ENCODE data around the gene METAP2. TPM values are rescaled to one million over a fixed set of nuclear protein-coding genes. Genes with fewer than 3 reads are reported as not detected.

Gene METAP2
- total and polyA plus RNA-seq, 2 experiments from 2014 or later, result 55.6 to 64.3 TPM

DNA sequence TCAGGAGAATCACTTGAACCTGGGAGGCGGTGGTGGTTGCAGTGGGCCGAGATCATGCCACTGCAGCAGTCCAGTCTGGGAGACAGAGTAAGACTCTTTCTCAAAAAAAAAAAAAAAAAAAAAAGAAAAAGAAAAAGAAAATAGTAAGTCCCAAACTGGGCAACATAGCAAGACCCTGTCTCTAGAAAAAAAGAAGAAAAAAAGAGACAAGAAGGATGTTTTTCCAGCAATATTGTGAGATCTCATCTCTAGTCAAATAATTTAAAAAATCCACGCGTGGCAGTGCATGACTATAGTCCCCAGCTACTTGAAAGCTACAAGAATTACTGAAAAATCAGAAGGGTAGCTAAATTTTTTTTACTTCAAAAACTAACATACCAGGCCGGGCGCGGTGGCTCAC lies 69.4 kb downstream of the METAP2 start:
- WGBS, 2 experiments (ENCODE audit: low coverage in 1 of 2, low lambda C conversion rate in 2 of 2, missing lambda C conversion rate in 2 of 2), result 95 to 97% methylated on average over 7 of the region's 7 CpGs
- no peaks in the 10 kb centered on the region for H4K20me1 ChIP-seq (ENCODE audit: insufficient read depth)
- in situ Hi-C loops (cut with MboI), result loop anchor here (25.0 kb wide), 1 partner anchor 431 kb away; no protein-coding TSS in a partner anchor

DNA sequence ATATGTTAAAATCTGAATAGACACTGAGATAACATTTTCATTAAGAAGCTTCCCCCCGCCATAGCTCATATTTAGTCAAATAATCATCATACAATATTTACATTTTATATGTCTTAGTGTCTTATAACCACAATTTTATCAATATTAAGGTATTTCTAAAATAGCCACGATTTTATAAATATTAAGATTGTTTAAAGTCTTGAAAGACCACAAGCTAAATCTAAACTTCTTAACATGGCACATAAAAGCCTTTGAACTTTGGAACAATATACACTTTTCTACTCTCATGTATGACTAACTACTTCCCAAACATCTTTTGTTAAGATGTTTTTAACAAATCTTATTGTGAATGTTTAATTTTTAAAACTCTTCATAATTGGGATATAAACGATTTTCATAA lies 70.8 kb downstream of the METAP2 start:
- Histone ChIP-seq H3K27me3 (replicated peaks; ENCODE audit: insufficient read depth) (peaks cover 11% of the 10 kb centered on the region), H3K9ac (no peak overlapping the region), H3K9me3 (ENCODE audit: low read depth) (no peaks in the 10 kb centered on the region), H3F3A (ENCODE audit: insufficient read depth) (peaks cover 4% of the 10 kb centered on the region; the same call in 1 of the 2 replicates), H3K36me3 (ENCODE audit: low read depth) (no peaks in the 10 kb centered on the region), H3K4me1 (ENCODE audit: insufficient read depth) (peaks cover 7% of the 10 kb centered on the region; the same call in 1 of the 2 replicates), H3K79me2 (ENCODE audit: insufficient read depth) (no peaks in the 10 kb centered on the region), H3K27ac (no peak overlapping the region), H2AFZ (no peak overlapping the region), H3K4me2 (ENCODE audit: unreplicated experiment) (no peak overlapping the region), H4K20me1 (ENCODE audit: insufficient read depth) (no peaks in the 10 kb centered on the region), H3K4me3 (no peak overlapping the region), H3K9me2 (ENCODE audit: insufficient read depth) (no peaks in the 10 kb centered on the region)
- DNase-seq, result no peak
- in situ Hi-C loops (cut with MboI), result loop anchor here (25.0 kb wide), 1 partner anchor 432 kb away; no protein-coding TSS in a partner anchor
- 64 to 67% methylated on average over 3 of the region's 3 CpGs for WGBS, 2 experiments (ENCODE audit: low coverage in 1 of 2, low lambda C conversion rate in 2 of 2, missing lambda C conversion rate in 2 of 2)
- TF ChIP-seq EZH2phosphoT487 (IDR thresholded peaks at IDR 0.05; ENCODE audit: insufficient read depth, low read depth), result no peak
- no peak for TF ChIP-seq EZH2 (IDR thresholded peaks at IDR 0.05; ENCODE audit: insufficient read depth, poor library complexity, severe bottlenecking)

More for the DNA sequence above, 69.4 kb downstream of the METAP2 start:
- Histone ChIP-seq H3F3A (ENCODE audit: insufficient read depth) (peaks cover 4% of the 10 kb centered on the region; the same call in 1 of the 2 replicates), H3K27ac (no peak overlapping the region), H3K4me3 (no peak overlapping the region), H3K9ac (no peak overlapping the region), H3K36me3 (ENCODE audit: low read depth) (no peaks in the 10 kb centered on the region), H3K9me3 (ENCODE audit: low read depth) (no peaks in the 10 kb centered on the region), H3K27me3 (replicated peaks; ENCODE audit: insufficient read depth) (0 out of 2 replicates have a peak, but pooled peaks cover 3% of the 10 kb centered on the region), H3K4me2 (ENCODE audit: unreplicated experiment) (no peak overlapping the region), H3K79me2 (ENCODE audit: insufficient read depth) (no peaks in the 10 kb centered on the region), H3K9me2 (ENCODE audit: insufficient read depth) (no peaks in the 10 kb centered on the region), H3K4me1 (ENCODE audit: insufficient read depth) (peaks cover 7% of the 10 kb centered on the region; the same call in 1 of the 2 replicates), H2AFZ (no peak overlapping the region)
- DNase-seq, result no peak
- TF ChIP-seq EZH2phosphoT487 (IDR thresholded peaks at IDR 0.05; ENCODE audit: insufficient read depth, low read depth), result no peak
- no peak for TF ChIP-seq EZH2 (IDR thresholded peaks at IDR 0.05; ENCODE audit: insufficient read depth, poor library complexity, severe bottlenecking)

DNA sequence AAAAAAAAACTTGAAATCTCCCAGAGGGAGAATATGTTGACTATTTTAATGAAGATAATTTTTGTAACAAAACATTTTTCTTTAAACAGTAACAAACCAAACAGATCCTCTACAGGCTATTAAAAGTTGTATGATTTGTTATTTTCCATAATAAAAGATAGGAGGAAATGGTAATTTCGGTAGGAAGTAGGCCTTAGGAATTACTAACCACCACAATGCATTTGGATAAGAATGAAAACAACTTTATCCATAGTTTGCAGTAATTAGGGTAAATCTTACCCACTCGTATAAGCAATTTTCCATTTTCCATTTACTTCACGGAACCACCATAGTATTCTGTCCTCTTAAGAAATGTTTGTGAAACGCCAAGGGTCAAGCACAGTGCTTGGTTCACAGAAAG lies 71.4 kb downstream of the METAP2 start:
- no peaks in the 10 kb centered on the region for H4K20me1 ChIP-seq (ENCODE audit: insufficient read depth)
- H3K4me1 ChIP-seq (ENCODE audit: insufficient read depth), result peaks cover 7% of the 10 kb centered on the region; the same call in 1 of the 2 replicates
- H3K9me3 ChIP-seq (ENCODE audit: low read depth), result no peaks in the 10 kb centered on the region
- H3K4me3 ChIP-seq, result no peak overlapping the region
- WGBS, 2 experiments (ENCODE audit: low coverage in 1 of 2, low lambda C conversion rate in 2 of 2, missing lambda C conversion rate in 2 of 2), result 84 to 90% methylated on average over 4 of the region's 4 CpGs
- peaks cover 12% of the 10 kb centered on the region for H3K27me3 ChIP-seq (replicated peaks; ENCODE audit: insufficient read depth)
- H3K36me3 ChIP-seq (ENCODE audit: low read depth), result no peaks in the 10 kb centered on the region
- H3F3A ChIP-seq (ENCODE audit: insufficient read depth), result peaks cover 4% of the 10 kb centered on the region; the same call in 1 of the 2 replicates
- in situ Hi-C loops (cut with MboI), result loop anchor here (25.0 kb wide), 1 partner anchor 433 kb away; no protein-coding TSS in a partner anchor
- no peak overlapping the region for H3K9ac ChIP-seq
- DNase-seq, result no peak
- no peaks in the 10 kb centered on the region for H3K79me2 ChIP-seq (ENCODE audit: insufficient read depth)
- H2AFZ ChIP-seq, result no peak overlapping the region
- H3K4me2 ChIP-seq (ENCODE audit: unreplicated experiment), result no peak overlapping the region
- H3K27ac ChIP-seq, result no peak overlapping the region
- H3K9me2 ChIP-seq (ENCODE audit: insufficient read depth), result no peaks in the 10 kb centered on the region
- TF ChIP-seq EZH2phosphoT487 (IDR thresholded peaks at IDR 0.05; ENCODE audit: insufficient read depth, low read depth) (no peak), EZH2 (IDR thresholded peaks at IDR 0.05; ENCODE audit: insufficient read depth, poor library complexity, severe bottlenecking) (no peak)

DNA sequence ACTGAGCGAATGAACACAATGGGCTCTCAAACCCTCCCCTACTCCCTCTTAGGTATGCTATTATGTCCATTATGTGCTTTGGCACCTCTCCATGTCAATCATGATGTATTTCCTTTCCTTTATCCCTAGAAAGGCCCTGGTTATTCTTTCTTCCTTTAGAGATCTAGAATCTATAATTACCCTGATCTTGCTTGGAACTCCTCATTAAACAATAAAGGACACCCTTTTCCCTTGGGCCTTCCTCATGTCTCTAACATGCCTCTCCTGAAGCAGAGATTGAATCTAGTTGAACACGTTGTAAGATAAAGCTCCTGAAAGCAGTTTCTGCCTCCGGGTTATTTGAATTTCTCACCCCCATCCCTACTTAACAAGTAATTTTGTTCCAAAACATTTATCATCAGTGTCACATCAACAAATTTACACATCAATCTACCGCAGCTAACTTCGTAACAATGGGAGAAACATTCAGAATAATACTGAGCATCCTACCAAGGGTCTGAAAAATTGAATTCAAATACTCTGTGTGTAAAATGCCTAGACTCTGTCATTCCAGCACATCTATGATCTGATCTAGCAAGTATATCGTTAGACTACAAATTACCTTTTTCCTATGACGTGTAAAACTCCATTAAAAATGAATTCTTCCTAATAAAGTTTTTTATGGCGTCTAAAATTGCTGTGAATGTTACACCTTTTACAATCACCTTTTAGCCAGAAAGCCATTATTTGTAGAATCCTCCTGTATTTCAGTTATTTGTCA lies 72.0 kb downstream of the METAP2 start:
- Histone ChIP-seq H3K36me3 (ENCODE audit: low read depth) (no peaks in the 10 kb centered on the region), H3K9ac (no peak overlapping the region), H3K4me1 (ENCODE audit: insufficient read depth) (peaks cover 7% of the 10 kb centered on the region; the same call in 1 of the 2 replicates), H3K9me3 (ENCODE audit: low read depth) (no peaks in the 10 kb centered on the region), H4K20me1 (ENCODE audit: insufficient read depth) (no peaks in the 10 kb centered on the region), H3K4me3 (no peak overlapping the region), H3K9me2 (ENCODE audit: insufficient read depth) (no peaks in the 10 kb centered on the region), H3K27ac (no peak overlapping the region), H3K79me2 (ENCODE audit: insufficient read depth) (no peaks in the 10 kb centered on the region), H3K27me3 (replicated peaks; ENCODE audit: insufficient read depth) (peaks cover 18% of the 10 kb centered on the region), H3F3A (ENCODE audit: insufficient read depth) (peaks cover 4% of the 10 kb centered on the region; the same call in 1 of the 2 replicates), H3K4me2 (ENCODE audit: unreplicated experiment) (no peak overlapping the region), H2AFZ (no peak overlapping the region)
- 93% methylated on average over 8 of the region's 8 CpGs for WGBS, 2 experiments (ENCODE audit: low coverage in 1 of 2, low lambda C conversion rate in 2 of 2, missing lambda C conversion rate in 2 of 2)
- in situ Hi-C loops (cut with MboI), result loop anchor here (25.0 kb wide), 1 partner anchor 434 kb away; no protein-coding TSS in a partner anchor
- TF ChIP-seq EZH2 (IDR thresholded peaks at IDR 0.05; ENCODE audit: insufficient read depth, poor library complexity, severe bottlenecking) (no peak), EZH2phosphoT487 (IDR thresholded peaks at IDR 0.05; ENCODE audit: insufficient read depth, low read depth) (no peak)
- DNase-seq, result no peak

Data from GM23248 (cell line).